Muscle layer of colon (tissue), 2 donors: ENCODE results near the gene HEXD.

Experiments
- H3K27ac ChIP-seq: one replicate; pipeline ENCODE4 v1.7.0; 2013; ENCODE audit warnings: low read depth, mild to moderate bottlenecking, low read length, moderate library complexity
- H3K27me3 ChIP-seq, 2 donors: one replicate each; pipeline ENCODE4 v1.7.0; 2013; ENCODE audit warnings: low read length in 2 of 2, mild to moderate bottlenecking in 2 of 2; ENCODE audit not compliant: insufficient read depth in 2 of 2, control insufficient read depth in 1 of 2
- H3K36me3 ChIP-seq: one replicate; pipeline ENCODE4 v1.7.0; 2013; ENCODE audit warnings: mild to moderate bottlenecking, low read length; ENCODE audit not compliant: insufficient read depth
- H3K4me1 ChIP-seq: one replicate; pipeline ENCODE4 v1.7.0; 2013; ENCODE audit warnings: mild to moderate bottlenecking, low read length; ENCODE audit not compliant: insufficient read depth
- H3K4me3 ChIP-seq, 2 donors: one replicate each; pipeline ENCODE4 v1.7.0; 2013; ENCODE audit warnings: low read length in 2 of 2, low read depth in 1 of 2, mild to moderate bottlenecking in 1 of 2, moderate library complexity in 1 of 2
- H3K9ac ChIP-seq: one replicate; pipeline ENCODE4 v1.7.0; 2013; ENCODE audit warnings: low read length
- H3K9me3 ChIP-seq: one replicate; pipeline ENCODE4 v1.7.0; 2013; ENCODE audit warnings: mild to moderate bottlenecking, low read length
- donor health status: abdominal sarcoma.
- donor health status: Adenocarcinoma of cecum.

The HEXD gene

GRCh38 chr17:82412535-82413520, 5.3 kb upstream of the HEXD start:
- H3K27ac ChIP-seq = no peak overlapping the region
- H3K27me3 ChIP-seq = no peaks in the 10 kb centered on the region
- H3K4me3 ChIP-seq = no peak overlapping the region
- no peaks in the 10 kb centered on the region for H3K36me3 ChIP-seq
- H3K9ac ChIP-seq = no peak overlapping the region
- peaks cover 4% of the 10 kb centered on the region for H3K4me1 ChIP-seq
- H3K9me3 ChIP-seq = no peaks in the 10 kb centered on the region

- H3K36me3 ChIP-seq = no peaks in the 10 kb centered on the region
- H3K9ac ChIP-seq = no peak overlapping the region
- H3K9me3 ChIP-seq = no peaks in the 10 kb centered on the region
- no peak overlapping the region for H3K27ac ChIP-seq
- no peak overlapping the region for H3K4me3 ChIP-seq
- H3K27me3 ChIP-seq = no peaks in the 10 kb centered on the region
- peaks cover 11% of the 10 kb centered on the region for H3K4me1 ChIP-seq
Observed at GRCh38 chr17:82414548-82415281, 3.4 kb upstream of the HEXD start.

GRCh38 chr17:82415336-82415735, 2.8 kb upstream of the HEXD start:
- peaks cover 11% of the 10 kb centered on the region for H3K4me1 ChIP-seq
- H3K9me3 ChIP-seq = no peaks in the 10 kb centered on the region
- H3K36me3 ChIP-seq = no peaks in the 10 kb centered on the region
- H3K4me3 ChIP-seq = no peak overlapping the region
- no peak overlapping the region for H3K9ac ChIP-seq
- H3K27ac ChIP-seq = no peak overlapping the region
- H3K27me3 ChIP-seq = no peaks in the 10 kb centered on the region

GRCh38 chr17:82415786-82416185, 2.4 kb upstream of the HEXD start:
- no peak overlapping the region for H3K4me3 ChIP-seq
- no peak overlapping the region for H3K9ac ChIP-seq
- H3K4me1 ChIP-seq = peaks cover 11% of the 10 kb centered on the region
- no peaks in the 10 kb centered on the region for H3K27me3 ChIP-seq
- H3K36me3 ChIP-seq = no peaks in the 10 kb centered on the region
- no peak overlapping the region for H3K27ac ChIP-seq
- H3K9me3 ChIP-seq = no peaks in the 10 kb centered on the region

GRCh38 chr17:82416264-82416663, 1.9 kb upstream of the HEXD start:
- Histone ChIP-seq H3K9me3 (no peaks in the 10 kb centered on the region), H3K4me3 (no peak overlapping the region), H3K27me3 (no peaks in the 10 kb centered on the region), H3K36me3 (no peaks in the 10 kb centered on the region), H3K9ac (no peak overlapping the region), H3K27ac (no peak overlapping the region), H3K4me1 (peaks cover 11% of the 10 kb centered on the region)

GRCh38 chr17:82416771-82417170, 1.4 kb upstream of the HEXD start:
- Histone ChIP-seq H3K27me3 (no peaks in the 10 kb centered on the region), H3K27ac (no peak overlapping the region), H3K36me3 (no peaks in the 10 kb centered on the region), H3K4me3 (no peak overlapping the region), H3K9ac (no peak overlapping the region), H3K4me1 (peaks cover 11% of the 10 kb centered on the region), H3K9me3 (no peaks in the 10 kb centered on the region)

- H3K9ac ChIP-seq = no peak overlapping the region
- H3K4me3 ChIP-seq = no peak overlapping the region
- H3K9me3 ChIP-seq = no peaks in the 10 kb centered on the region
- H3K36me3 ChIP-seq = no peaks in the 10 kb centered on the region
- peaks cover 11% of the 10 kb centered on the region for H3K4me1 ChIP-seq
- no peaks in the 10 kb centered on the region for H3K27me3 ChIP-seq
- no peak overlapping the region for H3K27ac ChIP-seq
Observed at GRCh38 chr17:82419540-82419939, 1.4 kb downstream of the HEXD start.

GRCh38 chr17:82424001-82424862, 6.1 kb downstream of the HEXD start:
- peaks cover 2% of the 10 kb centered on the region for H3K4me1 ChIP-seq
- H3K9me3 ChIP-seq = no peaks in the 10 kb centered on the region
- H3K27me3 ChIP-seq = no peaks in the 10 kb centered on the region
- no peak overlapping the region for H3K9ac ChIP-seq
- H3K4me3 ChIP-seq = no peak overlapping the region
- H3K36me3 ChIP-seq = no peaks in the 10 kb centered on the region
- H3K27ac ChIP-seq = no peak overlapping the region

- Histone ChIP-seq H3K4me3 (no peak overlapping the region), H3K9me3 (no peaks in the 10 kb centered on the region), H3K27me3 (no peaks in the 10 kb centered on the region), H3K27ac (no peak overlapping the region), H3K36me3 (no peaks in the 10 kb centered on the region), H3K4me1 (no peaks in the 10 kb centered on the region), H3K9ac (no peak overlapping the region)
Observed at GRCh38 chr17:82424863-82425159, 6.7 kb downstream of the HEXD start.

- no peak overlapping the region for H3K4me3 ChIP-seq
- no peak overlapping the region for H3K27ac ChIP-seq
- no peaks in the 10 kb centered on the region for H3K9me3 ChIP-seq
- H3K9ac ChIP-seq = no peak overlapping the region
- no peaks in the 10 kb centered on the region for H3K4me1 ChIP-seq
- no peaks in the 10 kb centered on the region for H3K27me3 ChIP-seq
- no peaks in the 10 kb centered on the region for H3K36me3 ChIP-seq
Observed at GRCh38 chr17:82428546-82428945, 10.4 kb downstream of the HEXD start.

GRCh38 chr17:82429824-82430223, 11.7 kb downstream of the HEXD start:
- no peak overlapping the region for H3K4me3 ChIP-seq
- no peaks in the 10 kb centered on the region for H3K4me1 ChIP-seq
- no peaks in the 10 kb centered on the region for H3K36me3 ChIP-seq
- H3K9ac ChIP-seq = no peak overlapping the region
- no peak overlapping the region for H3K27ac ChIP-seq
- H3K9me3 ChIP-seq = no peaks in the 10 kb centered on the region
- H3K27me3 ChIP-seq = no peaks in the 10 kb centered on the region
